NCI-H187 treated with DMSO at 0.1 percent for 48 hours (cell line): ENCODE results near the gene MTUS2.

ENCODE experiments used
- DNase-seq: peaks from one replicate; lab custom pipeline; 2025; lab: John Stamatoyannopoulos, UW

The MTUS2 gene

DNA sequence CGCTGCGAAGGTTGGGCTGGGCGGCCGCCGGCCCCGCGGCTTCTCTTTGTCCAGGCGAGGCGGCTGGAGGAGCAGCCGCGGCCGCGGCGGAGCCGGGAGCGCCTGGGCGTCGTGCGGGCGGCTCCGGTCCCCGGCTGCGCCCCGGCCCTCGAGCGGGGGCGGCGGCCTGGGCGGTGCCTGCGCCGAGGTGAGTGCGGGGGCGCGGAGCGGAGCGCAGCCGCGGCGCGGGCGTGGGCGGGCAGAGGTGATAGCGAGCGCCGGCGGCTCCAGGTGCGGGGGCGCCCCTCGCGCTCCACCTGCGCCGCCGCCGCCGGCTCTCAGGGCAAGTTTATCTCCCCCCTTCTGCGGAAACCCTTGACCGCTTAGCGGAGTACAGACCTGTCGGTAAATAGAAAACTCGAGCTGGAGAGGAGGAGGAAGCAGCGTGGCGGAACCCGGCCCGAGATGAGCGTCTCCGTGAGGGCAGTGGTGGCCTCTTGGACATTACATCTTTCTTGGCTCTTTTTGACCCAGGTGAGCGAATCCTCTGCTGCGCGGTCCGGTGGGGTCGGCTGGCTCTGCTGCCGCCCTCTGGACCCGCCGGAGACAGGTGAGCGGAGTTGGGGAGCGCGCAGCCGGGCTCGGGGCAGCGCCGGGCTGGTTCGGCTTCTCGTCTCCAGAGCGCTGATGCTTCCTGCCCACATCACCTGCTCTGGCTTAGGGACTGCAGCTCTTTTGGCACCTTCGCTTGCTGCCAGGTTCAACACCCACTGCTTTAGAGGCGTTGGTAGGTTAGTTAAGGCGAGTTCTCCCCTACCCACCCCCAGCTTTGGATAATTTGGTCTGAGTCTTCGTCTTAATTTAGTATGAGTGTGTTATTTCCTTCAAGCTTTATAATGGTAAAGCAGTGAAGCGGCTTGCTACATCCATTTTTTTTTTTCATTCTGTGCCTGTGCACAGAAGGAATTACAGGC lies at the start of gene MTUS2:
Gene MTUS2, plus strand, starts transcription at position 241 of the 953 bp plus-strand sequence.
- DNase-seq = no peak

DNA sequence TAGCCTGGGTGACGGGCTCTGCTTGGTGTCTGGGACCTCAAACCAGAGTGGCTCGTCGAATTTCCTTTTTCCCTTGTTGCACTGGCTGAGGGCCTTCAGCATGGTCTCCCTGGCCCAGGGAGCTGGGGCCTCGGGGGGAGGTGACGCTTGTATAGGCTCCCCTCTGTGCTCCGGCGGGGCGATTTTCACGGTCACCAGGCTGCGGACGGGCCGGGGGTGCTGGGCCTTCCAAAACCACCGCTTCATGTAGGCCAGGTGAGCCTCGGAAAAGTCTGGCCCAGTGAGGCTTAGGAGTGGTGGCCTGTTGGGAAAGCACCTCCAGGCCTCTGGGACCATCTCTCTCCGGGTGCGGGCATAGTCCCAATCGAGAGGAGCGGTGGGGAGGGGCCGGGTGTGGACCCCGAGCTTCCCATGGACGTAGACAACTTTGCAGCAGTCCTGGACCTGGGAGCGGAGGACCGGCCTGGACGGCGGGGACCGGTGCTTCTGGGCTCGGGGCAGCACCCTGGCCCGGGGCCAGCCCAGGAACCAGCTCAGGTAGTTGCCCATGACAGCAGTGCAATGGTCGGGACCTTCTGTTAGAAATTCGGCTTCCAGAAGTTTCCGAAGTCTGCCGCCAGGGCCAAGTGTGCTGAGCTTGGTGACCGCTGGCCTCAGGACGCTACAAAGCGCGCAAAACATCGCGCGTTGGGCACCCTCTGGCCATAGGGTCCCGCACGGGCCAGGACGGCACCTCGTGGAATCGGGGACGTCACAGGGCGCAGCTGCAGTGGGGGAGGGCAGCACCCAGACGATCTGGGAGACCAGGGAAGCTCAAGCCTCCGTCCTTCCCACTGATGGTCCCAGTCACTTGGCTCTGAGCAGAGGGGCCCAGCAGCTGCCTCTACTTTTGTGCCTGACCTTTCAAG lies 41.6 kb upstream of the MTUS2 start:
- no peak for DNase-seq

DNA sequence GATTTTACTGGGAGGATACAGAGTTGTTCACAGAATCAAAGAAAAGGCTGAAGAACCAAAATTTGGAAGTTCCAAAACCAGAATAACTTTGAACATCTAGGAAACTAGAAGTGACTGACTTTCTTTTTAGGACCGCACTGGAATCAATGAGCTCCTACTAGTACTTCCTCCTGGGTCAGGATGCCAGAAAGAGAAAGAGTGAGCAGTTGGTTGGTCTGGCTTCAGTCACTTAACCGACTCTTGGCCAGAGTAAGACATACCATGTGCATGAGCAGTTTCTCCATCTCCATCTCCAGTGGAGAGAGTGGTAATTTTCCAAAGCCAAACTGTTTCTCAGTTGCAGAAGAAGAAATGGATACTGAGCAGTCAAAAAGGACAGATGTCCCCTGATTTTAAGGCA lies 27.1 kb upstream of the MTUS2 start:
- no peak for DNase-seq

DNA sequence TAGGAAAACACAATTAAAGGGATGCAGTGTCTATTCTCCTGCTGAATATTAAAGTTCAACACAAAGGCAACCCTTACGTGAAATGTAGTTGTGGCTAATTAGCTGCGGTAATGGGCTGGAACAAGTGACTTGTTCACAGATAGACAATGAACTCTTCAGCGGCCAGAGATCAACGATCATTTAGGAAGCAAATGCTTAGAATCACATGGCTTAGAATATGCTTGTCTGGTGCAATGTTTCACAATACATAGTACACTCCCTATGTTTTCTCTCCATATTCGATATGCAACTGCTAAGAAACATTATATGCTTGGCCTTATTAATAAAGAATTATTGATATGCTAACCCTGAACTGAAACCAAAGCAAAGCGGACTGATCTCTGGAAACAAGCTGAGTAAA lies 25.7 kb upstream of the MTUS2 start:
- DNase-seq = no peak

GRCh38 chr13:28796938-28797257 lies 23.2 kb upstream of the MTUS2 start:
- DNase-seq = no peak

DNA sequence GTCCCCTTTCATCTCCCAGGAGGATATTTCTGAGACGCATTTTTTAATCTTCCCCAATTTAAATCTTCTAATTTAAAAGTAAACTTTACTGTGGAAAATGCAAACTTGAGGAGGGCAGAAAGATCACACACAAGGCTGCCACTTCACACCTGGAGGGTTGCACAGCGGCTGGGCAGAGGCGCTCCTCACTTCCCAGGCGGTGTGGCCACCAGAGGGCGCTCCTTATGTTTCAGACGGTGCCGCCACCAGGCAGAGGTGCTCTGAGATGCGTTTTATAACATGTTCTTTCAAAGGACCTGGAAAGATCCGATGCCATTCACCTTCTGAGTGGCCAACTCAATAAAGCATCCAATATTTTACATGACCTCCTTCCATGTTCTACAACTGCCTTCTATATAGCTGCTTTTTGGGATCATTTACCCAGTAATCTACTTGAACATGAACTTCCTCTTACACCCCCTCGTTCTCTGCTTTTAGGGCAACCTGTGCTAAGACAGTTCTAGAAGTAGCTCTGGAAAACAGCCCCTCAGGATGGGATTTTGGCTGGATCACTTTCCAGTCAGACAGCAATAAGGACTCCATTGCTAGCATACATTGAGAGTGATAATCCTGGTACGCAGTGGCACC lies 14.8 kb upstream of the MTUS2 start:
- DNase-seq = no peak

DNA sequence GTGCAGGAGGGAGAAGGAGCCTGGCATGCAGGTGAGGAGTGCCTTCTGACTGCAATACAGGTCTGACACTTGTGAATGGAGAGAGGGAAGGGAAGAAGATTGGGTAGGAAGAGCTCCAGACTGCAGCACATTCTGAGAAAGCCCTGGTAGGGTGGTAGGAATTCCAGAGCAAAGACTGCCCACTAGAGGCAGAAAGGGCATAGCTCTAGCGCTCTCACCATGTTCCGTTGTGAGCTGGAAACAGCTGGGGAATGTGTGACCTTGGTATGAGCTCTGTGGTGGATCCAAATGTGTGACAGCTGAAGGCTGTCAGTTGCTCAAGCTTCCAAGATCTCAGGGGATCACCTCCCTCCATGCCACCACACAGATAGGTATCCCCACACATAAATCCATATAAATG lies 2.9 kb upstream of the MTUS2 start:
- DNase-seq = no peak

- no peak for DNase-seq
Measured at GRCh38 chr13:28819046-28819730, 951 bp upstream of the MTUS2 start.

- DNase-seq = no peak
Measured at GRCh38 chr13:28819735-28820098, 422 bp upstream of the MTUS2 start.

GRCh38 chr13:28822151-28822550 lies 2.0 kb downstream of the MTUS2 start:
- no peak for DNase-seq

DNA sequence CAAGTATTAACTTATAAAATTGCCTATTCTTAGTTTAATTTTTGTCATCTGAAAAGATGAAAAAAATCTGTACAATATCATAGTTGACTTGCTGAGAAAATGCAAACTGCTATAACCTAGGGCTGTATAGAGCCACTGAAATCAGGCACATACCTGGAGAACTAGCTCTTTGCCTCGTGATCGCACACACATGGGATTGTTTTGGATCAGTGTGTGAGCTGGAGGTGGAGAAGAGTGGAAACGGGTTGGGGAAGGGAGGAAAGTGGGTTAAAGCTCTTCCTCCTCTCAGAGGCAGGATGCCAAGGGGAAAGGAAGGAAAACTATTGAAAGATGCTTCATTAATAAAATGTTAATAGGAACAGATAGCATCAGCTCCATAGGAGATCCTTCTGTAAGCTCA lies 2.7 kb downstream of the MTUS2 start:
- no peak for DNase-seq

DNA sequence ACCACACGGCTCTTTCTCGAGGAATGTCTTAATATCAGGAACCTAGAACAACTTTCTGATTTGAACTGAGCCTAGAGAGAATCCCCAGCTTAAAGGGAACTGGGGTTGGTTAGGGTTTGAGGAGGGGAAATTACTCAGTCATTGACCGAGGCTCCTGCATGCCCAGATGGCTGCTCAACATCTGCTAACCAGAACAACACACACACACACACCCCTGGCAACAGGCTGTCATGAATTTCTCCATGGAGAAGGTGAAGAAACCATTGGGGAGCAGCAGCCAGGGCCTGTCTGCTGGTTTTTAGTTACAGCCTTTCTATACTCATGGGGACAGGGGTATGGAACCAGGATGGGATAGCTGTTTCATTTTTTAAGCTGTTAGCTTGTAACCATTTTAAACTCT lies 5.2 kb downstream of the MTUS2 start:
- DNase-seq = no peak

DNA sequence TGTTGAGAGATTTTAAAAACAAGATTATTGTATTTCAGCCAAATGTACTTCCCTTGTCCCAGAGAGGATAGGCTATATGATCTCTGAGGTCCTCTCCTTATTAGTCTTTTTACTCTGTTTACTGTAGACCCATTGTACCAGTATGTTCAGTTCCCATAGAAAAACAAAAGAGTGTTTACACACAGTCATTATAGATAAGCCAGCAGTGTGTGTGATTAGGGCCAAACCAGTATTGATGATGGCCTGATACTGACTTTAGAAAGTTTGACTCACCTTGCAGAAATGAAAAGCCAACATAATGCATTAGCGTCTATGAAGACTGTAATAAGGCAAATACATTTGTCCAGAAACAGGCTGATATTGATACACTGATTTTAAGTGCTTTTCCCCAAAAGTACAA lies 6.2 kb downstream of the MTUS2 start:
- DNase-seq = no peak

DNA sequence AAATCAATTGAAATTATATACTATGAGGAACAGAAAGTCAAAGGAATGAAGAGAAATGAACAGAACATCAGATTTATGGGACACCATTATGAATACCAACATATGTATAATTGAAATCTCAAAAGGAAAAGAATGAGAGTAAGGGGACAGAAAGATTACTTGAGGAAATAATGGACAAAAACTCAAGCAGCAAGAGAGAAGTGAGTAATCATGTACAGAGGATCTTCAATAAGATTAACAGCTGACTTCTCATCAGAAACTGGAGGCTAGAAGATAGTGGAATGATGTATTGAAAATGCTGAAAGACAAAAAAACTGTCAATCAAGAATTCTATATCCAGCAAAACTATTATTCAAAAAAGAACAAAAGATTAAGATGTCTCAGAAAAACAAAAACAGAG lies 10.4 kb downstream of the MTUS2 start:
- DNase-seq = no peak

DNA sequence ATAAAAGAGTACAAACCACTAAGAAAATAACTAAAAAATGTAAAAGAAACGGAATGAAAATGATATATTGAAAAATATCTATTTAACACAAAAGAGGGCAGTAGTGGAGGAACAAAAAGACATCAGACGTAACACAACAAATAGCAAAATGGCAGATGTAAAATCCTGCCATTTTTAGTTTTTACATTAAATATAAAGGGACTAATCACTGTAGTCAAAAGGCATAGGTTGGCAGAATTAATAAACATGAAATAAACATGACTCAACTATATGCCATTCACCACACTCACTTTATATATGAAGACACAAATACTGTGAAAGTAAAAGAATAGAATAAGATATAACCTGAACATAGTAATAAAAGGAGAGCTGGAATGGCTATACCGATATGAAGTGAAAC lies 11.0 kb downstream of the MTUS2 start:
- DNase-seq = no peak

- DNase-seq = no peak
Measured at GRCh38 chr13:28837111-28837510, 17.0 kb downstream of the MTUS2 start.

- DNase-seq = no peak
Measured at GRCh38 chr13:28843639-28844038, 23.5 kb downstream of the MTUS2 start.

DNA sequence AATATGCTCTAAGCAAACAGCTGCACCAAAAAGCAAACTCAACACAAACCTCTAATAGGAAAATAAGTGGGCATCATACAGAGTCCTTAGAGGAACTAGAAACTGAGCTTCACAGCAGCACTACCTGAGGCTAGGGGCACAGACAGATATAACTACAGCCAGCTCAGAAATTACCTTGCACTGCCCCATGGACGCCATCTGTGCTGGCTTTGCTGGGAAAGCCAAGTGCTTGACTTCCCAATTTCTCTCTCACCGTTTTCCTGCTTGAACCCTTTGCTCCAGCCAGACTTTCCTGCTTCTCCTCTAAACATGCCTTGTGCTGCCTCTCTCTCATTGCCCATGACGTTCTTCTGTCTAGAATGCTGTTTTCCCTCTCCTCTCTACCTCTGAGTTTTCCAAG lies 29.3 kb downstream of the MTUS2 start:
- DNase-seq = no peak

DNA sequence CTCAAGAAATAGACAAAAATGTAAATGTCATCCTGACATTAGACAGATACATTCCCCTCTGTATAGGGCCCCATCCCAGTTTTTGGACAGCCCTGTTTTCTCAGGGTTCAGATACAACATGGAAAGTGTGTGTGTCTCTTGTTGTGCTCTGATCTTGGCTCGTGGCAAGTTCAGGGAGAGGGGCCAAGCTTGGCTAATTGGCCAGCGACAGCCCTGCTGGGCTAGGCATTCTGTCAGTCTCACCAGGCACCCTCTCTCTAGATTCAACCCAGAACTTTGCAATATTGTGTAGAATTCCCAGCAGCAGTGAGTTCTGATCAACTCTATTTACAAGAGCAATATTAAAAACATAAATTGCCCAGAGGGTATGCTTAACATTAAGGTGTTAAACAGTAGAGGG lies 30.1 kb downstream of the MTUS2 start:
- DNase-seq = no peak

- DNase-seq = no peak
Measured at GRCh38 chr13:28851422-28851821, 31.3 kb downstream of the MTUS2 start.

DNA sequence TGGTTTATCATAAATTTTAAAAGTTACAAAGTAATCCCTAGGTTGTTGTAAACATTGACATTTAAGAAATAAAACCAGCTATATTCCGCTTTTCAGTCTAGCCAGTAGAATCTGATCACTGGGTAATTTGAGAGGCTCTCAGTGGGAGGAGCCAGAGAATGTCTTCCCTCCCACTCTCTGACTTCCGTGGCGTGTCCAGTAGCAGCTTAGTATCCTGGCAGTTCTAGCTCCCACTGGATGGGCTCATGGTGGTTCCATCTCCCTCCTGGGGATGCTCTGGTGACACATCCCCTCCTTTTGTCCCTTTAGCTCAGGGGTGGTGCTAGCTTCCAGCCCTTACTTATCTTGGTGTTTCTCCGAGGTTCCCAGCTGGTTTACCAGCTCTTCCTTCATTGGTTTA lies 34.5 kb downstream of the MTUS2 start:
- DNase-seq = no peak

DNA sequence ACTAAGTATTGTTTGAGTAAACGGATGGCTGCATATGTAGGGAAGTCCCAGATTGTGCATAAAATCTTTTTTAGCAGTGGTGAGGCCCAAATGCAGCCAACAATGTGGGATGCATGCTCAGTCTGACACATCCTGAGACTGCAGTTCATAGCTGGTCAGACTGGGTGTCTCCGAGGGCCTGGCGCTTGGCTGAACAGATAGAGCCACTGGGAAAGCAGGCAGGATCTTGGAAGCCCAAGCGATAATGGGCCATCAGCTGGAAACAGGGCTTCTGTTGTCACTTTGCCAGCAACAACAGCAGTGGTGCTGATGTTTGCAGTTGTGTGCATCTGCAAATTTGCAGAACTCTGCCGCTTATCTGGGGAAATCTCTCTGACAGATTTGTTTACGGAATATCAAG lies 36.1 kb downstream of the MTUS2 start:
- no peak for DNase-seq
